Epithelial cell of umbilical artery (primary cell): ENCODE measurements around the gene STUB1. TPM values are rescaled to one million over a fixed set of nuclear protein-coding genes. Genes with fewer than 3 reads are reported as not detected.

Source experiments
- total RNA-seq: library from RNA; depleted of rRNA; stranded (reverse); fragments of >200 nt; gene quantifications from 2 replicates; pipeline ENCODE4 v1.2.3, GENCODE V29; 2014

The STUB1 gene
- total RNA-seq, 1 donor from 2014 or later, result 144 TPM

Other genes with a start within 250 kb of the STUB1 start
- gene CAPN15, start 152.7 kb upstream of the STUB1 start, total RNA-seq, result 30.2 and 41.9 TPM in 2 replicates
- gene PRR35, start 120.0 kb upstream of the STUB1 start, total RNA-seq, result under 0.01 TPM in 1 of 2 replicates, not detected in the other
- 1.6 and 2.0 TPM in 2 replicates for gene NHLRC4, start 113.4 kb upstream of the STUB1 start, total RNA-seq
- gene PIGQ, start 110.4 kb upstream of the STUB1 start, total RNA-seq, result 23.1 and 24.2 TPM in 2 replicates
- gene RAB40C, start 90.3 kb upstream of the STUB1 start, total RNA-seq, result 8.4 and 11.1 TPM in 2 replicates
- 0.15 TPM in 1 of 2 replicates, not detected in the other for gene WFIKKN1, start 49.4 kb upstream of the STUB1 start, total RNA-seq
- 68.7 and 115 TPM in 2 replicates for gene METTL26, start 44.1 kb upstream of the STUB1 start, total RNA-seq
- gene MCRIP2, start 38.6 kb upstream of the STUB1 start, total RNA-seq, result 22.6 and 23.7 TPM in 2 replicates
- 8.8 and 9.4 TPM in 2 replicates for gene WDR90, start 31.0 kb upstream of the STUB1 start, total RNA-seq
- 32.1 and 35.7 TPM in 2 replicates for gene RHOT2, start 12.3 kb upstream of the STUB1 start, total RNA-seq
- 0.30 and 0.65 TPM in 2 replicates for gene RHBDL1, start 4.7 kb upstream of the STUB1 start, total RNA-seq
- 22.0 and 29.6 TPM in 2 replicates for gene JMJD8, start 3.9 kb downstream of the STUB1 start, total RNA-seq
- gene WDR24, start 10.0 kb downstream of the STUB1 start, total RNA-seq, result 2.6 TPM in 2 replicates
- 0.32 TPM in 1 of 2 replicates, not detected in the other for gene FBXL16, start 25.4 kb downstream of the STUB1 start, total RNA-seq
- gene METRN, start 34.7 kb downstream of the STUB1 start, total RNA-seq, result 15.5 and 41.9 TPM in 2 replicates
- gene ANTKMT, start 40.7 kb downstream of the STUB1 start, total RNA-seq, result 38.3 and 43.9 TPM in 2 replicates
- 0.15 and 1.3 TPM in 2 replicates for gene CCDC78, start 46.0 kb downstream of the STUB1 start, total RNA-seq
- gene HAGHL, start 46.7 kb downstream of the STUB1 start, total RNA-seq, result 3.6 and 12.0 TPM in 2 replicates
- gene CIAO3, start 60.6 kb downstream of the STUB1 start, total RNA-seq, result 27.3 and 33.6 TPM in 2 replicates
- gene MSLN, start 80.3 kb downstream of the STUB1 start, total RNA-seq, result not detected in 2 replicates
- 35.4 and 37.1 TPM in 2 replicates for gene RPUSD1, start 108.0 kb downstream of the STUB1 start, total RNA-seq
- gene CHTF18, start 108.2 kb downstream of the STUB1 start, total RNA-seq, result 13.6 and 22.2 TPM in 2 replicates
- gene GNG13, start 120.3 kb downstream of the STUB1 start, total RNA-seq, result not detected in 2 replicates